GM04504 (cell line): ENCODE data around the gene PLD5.
"Not testable (repeated sequence)": the region's sequence is repeated elsewhere in the genome, so short reads cannot be mapped to it uniquely, and the experiment has no call there.

Experiments
- DNase-seq: peaks from one replicate; pipeline ENCODE4 v3.0.0-alpha.2; 2012; ENCODE audit warnings: low read depth

PLD5 gene

DNA sequence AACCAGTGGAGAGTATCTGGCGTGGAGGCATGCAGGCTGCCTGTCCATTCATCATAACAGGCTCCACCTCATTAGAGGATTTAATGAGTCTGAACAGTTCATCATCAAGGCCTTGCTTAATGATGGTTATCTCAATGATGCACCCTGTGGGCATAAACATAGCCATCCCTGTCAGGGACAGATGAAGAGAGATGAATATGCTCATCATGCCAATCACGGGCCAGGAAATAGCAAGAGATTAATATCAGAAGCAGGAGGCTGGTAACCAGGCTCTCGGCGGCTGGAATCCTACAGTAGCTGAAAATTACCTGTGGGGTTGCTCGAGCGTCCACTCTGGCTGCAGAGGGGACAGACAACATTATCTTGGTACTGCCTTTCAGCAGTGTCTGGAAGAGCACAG lies 247.7 kb downstream of the PLD5 start:
- DNase-seq, result not testable (repeated sequence)

DNA sequence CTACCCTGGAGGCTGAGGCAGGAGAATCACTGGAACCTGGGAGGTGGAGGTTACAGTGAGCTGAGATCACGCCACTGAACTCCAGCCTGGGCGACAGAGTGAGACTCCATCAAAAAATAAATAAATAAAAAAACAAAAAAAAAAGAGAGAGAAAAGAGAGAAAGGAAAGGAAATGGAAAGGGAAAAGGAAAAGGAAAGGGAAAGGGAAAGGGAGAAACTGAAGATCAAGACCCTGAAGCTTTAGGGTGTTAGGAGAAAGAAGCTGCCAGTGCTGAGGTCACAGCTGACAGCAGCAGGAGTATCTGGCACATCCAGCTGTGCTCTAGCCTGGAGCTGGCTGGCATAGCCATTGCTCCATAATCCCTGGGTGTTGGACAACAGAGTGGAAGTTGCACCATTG lies 257.5 kb downstream of the PLD5 start:
- not testable (repeated sequence) for DNase-seq

DNA sequence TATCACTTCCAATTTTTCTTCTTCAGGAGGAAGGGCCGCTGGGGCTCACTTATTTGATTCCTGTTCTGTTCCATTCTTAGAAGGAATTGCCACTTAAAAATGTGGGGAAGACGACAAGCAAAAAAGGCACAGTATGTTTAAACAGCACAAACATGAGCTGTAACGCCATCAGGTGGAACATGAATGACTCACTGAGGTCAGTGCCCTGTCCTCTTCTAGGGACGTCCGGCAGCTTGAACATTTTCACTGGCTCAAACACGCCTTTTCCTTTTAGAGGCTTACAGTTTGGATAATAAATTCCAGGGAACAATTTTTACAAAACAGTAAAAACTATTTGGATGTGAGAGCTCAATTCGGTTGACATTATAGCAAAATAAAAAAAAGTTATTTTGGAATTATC lies 260.1 kb downstream of the PLD5 start:
- not testable (repeated sequence) for DNase-seq

DNA sequence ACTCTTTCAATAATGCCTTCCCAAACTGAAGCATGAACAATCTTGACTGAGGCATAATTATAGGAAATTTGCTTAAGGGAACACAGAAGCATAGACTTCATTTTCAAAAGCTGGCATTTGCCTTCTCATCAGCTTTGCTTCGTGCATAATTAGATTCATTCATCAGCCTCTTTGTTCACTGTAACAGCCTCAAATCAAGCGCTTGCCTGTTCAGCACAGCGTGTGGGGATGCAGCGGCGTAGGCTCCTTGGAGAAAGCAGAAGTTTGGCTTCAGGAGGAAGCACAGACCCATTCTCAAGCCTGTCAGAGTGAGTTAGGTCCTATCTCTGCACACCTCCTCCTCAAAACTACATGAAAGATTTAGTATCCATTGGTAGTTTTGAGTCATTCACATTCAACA lies 279.2 kb downstream of the PLD5 start:
- no peak for DNase-seq

DNA sequence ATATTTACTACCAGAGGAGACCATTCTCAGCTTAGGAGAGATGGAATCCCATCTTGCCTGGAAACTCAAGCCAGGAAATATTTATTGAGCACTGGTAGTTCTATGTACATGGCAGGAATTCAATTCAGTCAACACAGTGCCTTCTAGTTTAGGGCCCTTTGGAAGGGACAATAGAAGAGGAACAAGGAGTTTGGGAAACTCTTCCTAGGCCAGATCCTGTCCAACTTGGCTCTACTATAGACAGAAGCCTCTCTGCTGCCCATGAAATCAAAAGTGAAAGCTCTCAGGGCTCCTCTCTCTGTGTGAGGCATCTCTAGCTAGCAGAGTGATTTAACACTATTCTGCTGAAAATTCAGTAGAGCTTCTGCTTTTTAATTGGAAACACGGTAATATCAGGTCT lies 281.0 kb downstream of the PLD5 start:
- no peak for DNase-seq

DNA sequence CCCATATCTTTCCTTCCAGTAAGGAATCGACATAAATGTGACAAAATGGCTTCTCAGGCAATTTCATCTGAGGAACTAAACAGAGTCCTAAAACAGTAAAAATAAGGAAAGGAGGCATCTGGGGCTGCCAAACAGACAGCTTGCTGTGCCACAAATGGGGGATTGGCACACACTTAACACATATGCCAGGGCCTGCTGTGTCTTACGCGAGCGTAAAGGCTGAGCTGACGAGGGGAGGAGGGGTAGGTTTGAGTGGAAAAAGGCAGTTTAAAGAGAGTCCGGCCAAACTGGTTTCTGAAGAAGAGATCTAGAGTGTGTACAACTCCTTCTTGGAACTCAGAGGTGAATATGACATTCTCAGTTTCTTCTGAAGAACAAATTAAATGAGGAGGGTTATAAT lies 281.5 kb downstream of the PLD5 start:
- no peak for DNase-seq

DNA sequence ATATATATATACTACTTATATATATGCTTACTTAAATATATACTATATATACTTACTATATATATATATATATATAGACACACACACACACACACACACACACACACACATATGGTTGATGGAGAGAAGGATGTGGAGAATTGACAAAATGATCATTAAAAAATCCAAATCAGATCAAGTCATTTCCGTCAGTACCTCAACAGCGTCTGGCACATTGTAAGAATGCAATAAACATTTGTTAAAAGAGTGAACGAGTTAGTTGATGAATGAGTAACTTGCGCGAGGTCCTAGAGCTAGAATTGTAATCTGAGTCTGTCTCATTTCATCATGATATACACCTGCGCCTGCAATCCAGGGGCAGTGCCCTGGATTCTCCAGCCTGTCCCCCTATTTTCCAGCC lies 282.6 kb downstream of the PLD5 start:
- DNase-seq, result no peak

DNA sequence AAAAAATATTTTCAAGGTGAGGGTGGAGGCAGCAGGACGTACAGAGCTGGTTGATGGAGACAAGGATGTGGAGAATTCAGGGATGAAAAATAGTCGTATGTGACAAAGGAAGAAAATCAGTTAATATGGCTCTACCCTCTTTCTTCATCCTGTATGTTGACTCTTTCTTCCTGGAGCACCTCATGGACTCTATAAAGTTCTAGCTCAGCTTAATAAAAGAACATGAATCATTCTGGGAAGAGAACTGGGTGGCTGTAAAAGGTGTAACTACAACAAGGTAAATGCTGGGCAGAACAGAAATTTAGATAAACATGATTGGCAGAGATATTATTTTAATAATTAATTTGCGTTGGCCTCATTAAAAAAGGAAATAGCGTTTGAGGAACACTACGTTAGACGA lies 283.8 kb downstream of the PLD5 start:
- no peak for DNase-seq

DNA sequence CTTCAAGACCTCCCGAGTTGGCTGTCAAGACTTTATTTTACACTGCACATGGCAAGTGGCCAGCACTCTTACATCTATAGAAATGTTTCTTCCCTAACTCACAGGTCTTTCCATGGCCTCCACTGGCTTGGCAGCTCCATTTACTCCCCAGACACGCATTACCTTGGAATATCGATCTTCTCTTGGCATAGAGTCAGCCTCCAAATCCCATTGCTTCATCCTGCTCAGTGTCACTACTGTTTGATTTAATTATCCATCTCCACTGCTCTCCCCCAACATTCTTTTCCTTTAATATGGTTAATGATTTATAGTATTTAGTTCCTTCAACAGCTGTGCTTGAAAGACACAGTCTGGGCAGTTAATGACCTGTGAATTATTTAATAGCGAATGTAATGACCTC lies 284.4 kb downstream of the PLD5 start:
- DNase-seq, result no peak

DNA sequence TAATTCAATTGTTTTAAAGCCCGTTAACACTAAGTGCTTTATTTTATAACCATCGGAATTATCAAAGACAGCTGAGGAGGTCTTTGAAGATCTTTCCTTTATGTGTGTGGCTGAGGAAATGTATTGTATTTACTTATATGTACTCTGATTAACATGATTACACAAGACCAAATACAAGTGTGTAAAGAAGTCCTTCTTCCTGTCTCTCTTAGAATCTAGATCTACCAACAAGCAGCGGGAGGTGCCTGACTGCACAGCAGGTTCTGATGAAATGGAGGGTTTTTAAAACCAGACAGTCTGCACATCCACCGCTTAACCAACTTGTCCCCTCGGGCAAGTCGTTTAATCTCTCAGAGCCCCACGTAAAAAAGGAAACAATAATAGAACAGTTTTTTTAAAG lies 285.1 kb downstream of the PLD5 start:
- no peak for DNase-seq

DNA sequence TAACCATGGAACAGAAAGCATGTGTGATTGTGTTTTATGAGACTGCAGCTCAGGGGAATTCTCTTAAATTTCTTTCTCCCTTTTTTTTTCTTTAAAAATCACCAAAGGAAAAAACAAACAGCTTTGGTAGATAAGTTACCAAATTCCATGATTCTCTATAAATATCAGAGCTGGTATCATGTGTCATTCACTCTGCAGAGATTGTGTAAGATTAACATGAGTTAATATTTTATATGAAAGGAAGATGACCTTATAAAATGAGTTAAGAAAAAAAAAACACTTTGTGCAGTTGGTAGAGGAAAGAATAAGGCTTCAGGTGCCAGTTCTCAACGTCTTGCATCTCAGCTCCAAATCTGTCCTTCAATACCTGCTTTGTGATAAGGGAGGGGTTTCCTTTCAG lies 287.4 kb downstream of the PLD5 start:
- DNase-seq, result no peak

DNA sequence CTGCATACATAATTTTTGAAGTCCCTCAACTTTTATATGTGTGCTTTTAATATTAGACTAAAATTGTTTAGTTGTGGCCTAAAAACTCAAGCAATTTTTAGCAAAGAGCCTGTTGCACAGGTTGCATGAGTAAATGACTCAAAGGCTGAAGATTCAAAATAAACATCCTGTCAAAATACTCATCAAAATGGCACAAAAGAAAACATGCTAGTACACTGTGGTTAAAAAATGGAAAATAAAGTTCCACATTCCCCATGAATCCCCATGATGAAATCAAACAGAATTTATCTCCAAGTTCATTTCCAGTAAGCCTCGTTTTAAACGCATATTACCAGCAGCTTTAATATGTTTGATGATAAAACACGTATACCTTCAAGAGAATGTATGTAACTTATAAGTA lies 295.5 kb downstream of the PLD5 start:
- DNase-seq, result no peak

DNA sequence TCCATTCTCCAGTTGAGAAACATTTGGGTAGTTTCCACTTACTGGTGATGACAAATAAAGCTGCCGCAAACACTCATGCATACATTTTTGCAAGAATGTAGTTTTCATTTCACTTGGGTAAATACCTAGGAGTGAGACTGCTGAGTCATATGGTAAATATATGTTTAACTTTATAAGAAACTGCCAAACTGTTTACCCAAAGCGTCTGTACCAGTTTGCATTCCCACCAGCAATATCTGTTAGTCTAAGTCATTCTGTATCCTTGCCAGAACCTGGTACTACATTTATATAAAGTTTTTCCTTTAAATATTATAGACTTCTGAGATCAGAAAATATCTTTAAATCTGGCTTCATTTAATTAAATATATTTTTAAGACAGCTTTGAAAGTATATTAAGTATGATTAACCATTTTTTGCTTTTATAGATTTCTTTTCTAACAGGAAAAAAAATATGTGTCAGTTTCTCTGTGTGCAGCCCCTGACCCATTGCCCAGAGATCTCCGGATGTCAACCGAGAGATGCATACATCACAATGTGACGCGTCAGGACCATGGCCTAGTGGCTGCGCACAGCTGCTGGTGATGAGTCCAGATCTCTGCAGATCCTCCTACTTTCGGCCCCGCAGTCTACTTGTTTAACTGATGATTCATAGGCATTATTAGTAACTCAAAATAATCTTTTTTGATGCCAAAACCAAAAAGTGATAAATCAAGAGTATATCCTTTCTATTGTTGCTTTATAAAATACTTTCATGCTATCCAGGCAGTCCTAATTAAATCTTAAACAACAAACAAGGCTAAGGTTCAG lies 298.5 kb downstream of the PLD5 start:
- no peak for DNase-seq

DNA sequence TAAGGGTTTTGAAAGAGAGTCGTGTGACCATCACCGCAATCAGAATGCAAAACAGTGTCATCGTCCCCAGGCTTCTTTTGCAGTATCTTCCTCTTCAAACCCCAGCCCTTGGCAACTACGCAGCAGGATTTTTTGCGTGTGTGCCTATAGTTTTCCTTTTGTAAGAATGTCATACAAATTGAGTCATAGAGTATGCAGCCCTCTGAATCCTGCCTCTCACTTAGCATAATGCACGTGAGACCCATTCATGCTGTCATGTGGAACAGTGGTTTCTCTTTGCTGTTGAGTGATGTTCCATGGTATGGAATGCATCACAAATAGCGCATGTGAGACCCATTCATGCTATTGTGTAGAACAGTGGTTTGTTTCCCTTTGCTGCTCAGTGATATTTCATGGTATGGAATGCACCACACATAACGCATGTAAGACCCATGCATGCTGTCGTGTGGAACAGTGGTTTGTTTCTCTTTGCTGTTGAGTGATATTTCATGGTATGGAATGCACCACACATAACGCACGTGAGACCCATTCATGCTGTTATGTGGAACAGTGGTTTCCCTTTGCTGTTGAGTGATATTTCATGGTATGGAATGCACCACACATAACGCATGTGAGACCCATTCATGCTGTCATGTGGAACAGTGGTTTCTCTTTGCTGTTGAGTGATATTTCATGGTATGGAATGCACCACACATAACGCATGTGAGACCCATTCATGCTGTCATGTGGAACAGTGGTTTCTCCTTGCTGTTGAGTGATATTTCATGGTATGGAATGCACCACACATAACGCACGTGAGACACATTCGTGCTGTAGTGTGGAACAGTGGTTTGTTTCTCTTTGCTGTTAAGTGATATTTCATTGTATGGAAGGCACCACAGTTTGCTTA lies 299.4 kb downstream of the PLD5 start:
- not testable (repeated sequence) for DNase-seq

DNA sequence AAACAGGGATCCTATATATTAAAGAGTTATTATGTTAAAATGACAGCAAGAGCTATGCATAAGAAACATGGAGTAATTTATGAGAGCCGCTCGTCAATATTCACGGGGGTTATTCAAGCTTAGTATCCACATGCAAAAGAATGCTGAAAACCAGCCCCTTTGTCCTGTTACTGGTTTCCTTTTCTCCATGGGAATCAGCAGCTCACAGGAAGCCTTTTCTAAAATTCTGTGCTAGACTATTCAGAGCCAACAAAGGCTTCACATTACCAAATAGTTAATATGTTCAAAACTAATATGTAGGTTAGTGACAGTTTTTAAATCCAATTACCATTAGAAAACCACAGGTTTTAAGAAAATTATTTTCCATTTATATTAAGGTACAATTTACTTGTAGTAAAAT lies 300.0 kb downstream of the PLD5 start:
- DNase-seq, result no peak

DNA sequence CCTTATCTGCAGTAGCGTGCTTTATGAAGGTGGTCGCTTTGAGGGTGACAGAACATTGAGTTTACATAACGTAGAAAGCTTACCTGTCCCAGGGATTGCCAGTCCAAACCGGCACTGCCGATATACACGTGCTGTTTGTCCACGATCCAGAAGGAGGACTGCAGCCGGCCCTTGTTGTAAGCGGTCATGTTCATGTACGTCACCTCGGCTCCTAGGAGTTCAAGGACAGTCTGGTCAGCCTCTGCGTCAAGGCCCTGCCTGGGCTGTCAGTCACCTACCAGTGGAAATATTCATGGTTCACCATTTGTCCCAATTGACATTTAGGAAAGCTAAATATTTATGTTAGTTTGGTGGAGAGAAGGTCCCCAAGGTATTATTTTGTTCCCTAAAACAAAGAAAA lies 304.6 kb downstream of the PLD5 start:
- DNase-seq, result no peak

DNA sequence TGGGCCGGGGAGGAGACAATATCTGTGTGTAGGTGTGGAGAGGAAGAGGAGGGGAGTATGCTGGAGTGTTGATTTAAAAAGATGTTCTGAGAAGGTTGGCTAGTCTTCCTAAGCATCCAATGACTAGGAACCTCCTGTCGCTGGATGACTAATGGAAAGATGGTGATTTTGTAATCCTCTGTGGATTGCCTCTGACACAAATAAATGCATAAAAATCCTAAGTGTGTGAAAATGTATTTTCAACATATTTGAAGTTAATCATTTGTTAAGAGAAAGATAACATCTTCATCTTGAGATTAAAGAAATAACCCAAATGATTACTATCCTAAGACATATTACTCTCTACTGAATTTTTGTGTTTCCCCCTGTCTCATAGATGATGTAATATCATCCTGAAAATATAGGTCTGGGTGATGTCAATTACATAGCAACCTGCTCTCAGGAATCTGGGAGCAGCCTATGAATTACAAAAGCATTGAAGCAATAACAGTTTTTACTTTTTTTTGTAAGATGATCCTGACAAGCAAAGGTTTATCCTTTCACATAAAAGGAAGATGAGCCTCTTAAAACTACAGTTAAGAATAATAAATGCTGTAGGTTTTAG lies 305.1 kb downstream of the PLD5 start:
- no peak for DNase-seq

DNA sequence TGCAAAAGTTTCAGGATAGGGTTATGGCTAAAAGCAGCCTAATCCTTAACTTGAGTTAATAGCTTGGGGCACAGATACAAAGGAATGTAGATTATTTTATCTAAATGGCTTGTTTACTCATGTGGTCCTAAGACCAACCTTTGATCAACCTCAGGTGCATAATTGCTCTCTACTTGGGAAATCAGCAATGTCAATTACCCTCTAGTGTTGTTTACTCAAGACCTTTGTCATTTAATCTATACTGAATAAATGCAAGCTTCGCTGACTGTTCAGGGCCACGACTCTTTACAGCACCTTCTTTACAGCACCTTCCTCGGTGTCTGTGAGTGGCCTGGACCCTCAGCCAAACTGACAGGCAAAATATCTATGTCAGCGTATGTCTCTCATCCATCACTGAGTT lies 308.1 kb downstream of the PLD5 start:
- no peak for DNase-seq

DNA sequence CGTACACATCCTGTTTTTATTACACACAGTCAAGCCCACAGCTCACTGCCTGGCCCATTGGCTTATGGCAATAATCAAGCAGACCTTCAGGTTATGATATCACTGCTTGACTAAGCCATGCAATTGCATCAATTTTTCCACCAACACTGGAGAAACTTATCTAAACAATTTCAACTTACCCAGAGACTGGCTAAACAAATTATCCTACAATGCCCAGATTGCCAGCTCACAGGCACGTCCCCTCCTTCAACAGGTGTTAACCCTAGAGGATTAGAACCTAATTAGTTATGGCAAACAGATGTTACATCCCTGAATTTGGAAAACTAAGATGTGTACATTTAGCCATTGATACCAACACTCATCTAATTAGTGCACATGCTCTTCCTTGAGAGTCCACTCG lies 310.0 kb downstream of the PLD5 start:
- DNase-seq, result not testable (repeated sequence)

DNA sequence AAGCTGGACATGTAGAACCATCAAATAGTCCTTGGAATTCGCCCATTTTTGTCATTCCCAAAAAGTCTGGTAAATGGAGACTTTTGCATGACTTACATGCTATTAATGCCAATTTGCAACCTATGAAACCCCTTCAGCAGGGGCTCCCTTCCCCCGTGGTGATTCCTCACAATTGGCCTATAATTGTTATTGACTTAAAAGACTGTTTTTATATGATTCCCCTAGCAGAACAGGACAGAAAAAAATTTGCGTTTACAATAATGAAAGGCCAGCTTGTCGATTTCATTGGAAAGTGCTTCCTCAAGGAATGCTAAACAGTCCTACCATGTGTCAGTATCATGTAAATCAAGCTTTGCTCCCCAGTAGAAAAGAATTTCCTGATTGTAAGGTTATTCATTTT lies 311.5 kb downstream of the PLD5 start:
- DNase-seq, result not testable (repeated sequence)

DNA sequence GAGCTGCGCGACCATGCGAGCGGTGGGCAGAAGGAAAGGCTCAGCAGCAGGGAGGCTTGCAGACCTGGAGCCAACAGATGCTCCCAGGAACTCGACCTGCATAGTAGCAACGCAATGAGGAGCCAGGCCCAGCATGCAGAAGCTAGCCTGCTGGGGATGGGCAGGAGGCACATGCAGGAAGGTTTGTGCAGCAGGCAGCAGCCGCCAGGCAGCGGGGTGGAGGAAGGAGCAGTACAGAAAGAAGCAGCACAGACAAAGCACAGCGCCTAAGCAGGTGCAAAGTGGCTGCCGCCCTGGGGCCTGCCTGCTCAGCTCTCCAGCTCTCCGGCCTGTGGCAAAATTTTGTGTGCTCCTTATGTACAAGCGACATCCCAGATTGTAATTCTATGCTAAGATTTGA lies 312.1 kb downstream of the PLD5 start:
- no peak for DNase-seq

DNA sequence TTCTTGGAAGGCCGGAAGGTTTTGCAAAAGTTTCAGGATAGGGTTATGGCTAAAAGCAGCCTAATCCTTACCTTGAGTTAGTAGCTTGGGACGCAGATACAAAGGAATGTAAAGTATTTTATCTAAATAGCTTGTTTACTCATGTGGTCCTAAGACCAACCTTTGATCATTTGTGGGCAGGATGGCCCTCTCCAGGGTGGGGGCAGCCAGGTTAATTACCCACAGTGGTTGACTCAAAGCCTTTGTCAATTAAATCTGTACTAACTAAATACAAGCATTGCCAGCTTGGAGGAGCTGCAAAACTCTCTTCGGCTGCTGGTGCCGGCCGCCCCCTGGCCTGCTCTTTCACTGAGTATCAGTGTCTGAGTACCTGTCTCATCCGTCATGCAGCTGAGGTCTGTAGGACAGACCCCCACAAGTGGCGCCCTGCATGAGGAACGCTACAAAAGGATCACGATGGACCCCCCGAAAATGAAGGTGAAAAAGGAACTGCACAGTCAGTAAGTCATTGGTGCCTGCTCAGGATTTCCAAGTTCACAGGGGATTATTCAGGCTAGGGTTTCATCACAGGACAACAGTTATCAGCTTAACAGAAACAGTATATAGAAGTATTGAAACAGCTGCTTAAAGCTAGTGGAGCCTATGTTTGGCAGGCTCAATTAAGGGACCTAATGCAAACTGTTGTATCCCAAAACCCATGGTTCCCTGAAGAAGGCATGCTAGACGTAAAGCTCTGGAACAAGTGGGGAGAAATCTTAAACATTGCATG lies 313.1 kb downstream of the PLD5 start:
- DNase-seq, result no peak
